Esophagus squamous epithelium (tissue), 4 donors: ENCODE results near the gene TPSD1.

Source experiments
- CTCF ChIP-seq, 6 experiments: fragments of 450-650 bp in 4 of 6; fragments of 200-600 bp in 2 of 6; sonication (generic) in 2 of 6; IDR thresholded peaks; one replicate each; pipeline ENCODE4 v1.5.1; 2016 to 2019; ENCODE audit warnings: antibody characterized with exemption in 6 of 6, mild to moderate bottlenecking in 4 of 6, moderate library complexity in 4 of 6
- POLR2A ChIP-seq, 4 donors: fragments of 450-650 bp; IDR thresholded peaks; one replicate each; pipeline ENCODE4 v1.6.1; 2017; ENCODE audit warnings: antibody characterized with exemption in 4 of 4, mild to moderate bottlenecking in 4 of 4, moderate library complexity in 3 of 4

- no peak for TF ChIP-seq CTCF (IDR thresholded peaks at IDR 0.05)
- TF ChIP-seq POLR2A (IDR thresholded peaks at IDR 0.05), result no peak
Observed at GRCh38 chr16:1274767-1275166, 18.9 kb downstream of the TPSD1 start.
